GM18505 (cell line): ENCODE data around the gene CYSTM1.
A peak's percentile ranks its signal among the peaks of the same experiment; 100 is the strongest.

ENCODE experiments used
- ATAC-seq: cut with Tn5 transposase; IDR thresholded peaks from one replicate; pipeline ENCODE4 v1.9.1; 2021; ENCODE audit not compliant: unreplicated experiment
- POLR2A ChIP-seq: IDR thresholded peaks from 4 replicates; pipeline ENCODE4 v1.6.1; 2011; ENCODE audit warnings: borderline replicate concordance; ENCODE audit not compliant: insufficient read depth, insufficient read length; ENCODE audit errors: extremely low read depth

CYSTM1 gene

DNA sequence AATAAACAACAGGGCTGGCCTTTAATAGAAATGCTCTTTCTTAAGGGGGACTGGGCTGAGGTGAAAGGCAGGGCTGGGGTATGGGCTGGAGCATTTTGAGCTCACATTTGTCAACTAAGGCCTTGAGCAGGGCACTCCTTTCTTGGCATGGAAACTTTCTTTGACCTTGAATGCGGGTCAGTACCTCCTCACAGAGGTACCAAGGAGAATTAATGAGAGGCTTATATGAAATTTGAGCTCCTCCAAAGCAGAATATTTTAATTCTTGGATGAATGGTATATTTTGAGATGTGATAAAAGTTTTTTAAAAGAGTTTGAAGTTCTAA, 3.1 kb downstream of the CYSTM1 start:
- no peak for ATAC-seq
- no peak for TF ChIP-seq POLR2A

- ATAC-seq, result no peak
- TF ChIP-seq POLR2A, result no peak
These were observed 3.6 kb downstream of the CYSTM1 start for GRCh38 chr5:140178482-140179116.

DNA sequence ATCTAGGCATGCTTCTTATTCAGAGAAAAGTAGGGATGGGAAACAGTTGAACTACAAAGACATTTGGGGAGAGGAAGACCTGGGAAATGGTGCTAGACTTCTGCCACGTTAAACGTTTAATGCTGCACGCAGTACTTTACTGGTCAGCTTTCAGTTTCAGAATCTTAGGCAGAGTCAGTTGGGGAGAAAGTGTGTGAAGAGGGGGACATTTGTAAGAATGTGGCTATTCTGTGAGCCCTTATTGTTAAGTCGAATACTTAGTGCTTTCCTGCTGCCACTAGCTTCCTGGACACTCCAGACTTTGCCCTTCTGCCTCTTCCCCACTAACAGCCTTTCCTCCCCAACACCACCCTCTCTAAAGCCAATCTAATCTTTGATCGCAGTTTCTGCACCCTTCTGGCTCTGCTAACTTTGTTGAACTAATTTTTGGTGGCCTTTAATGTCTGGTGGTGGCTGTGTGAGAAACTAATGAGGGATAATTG, 6.1 kb downstream of the CYSTM1 start:
- TF ChIP-seq POLR2A, result peak; percentile 16
- no peak for ATAC-seq

- no peak for ATAC-seq
- TF ChIP-seq POLR2A, result no peak
These were observed 6.5 kb downstream of the CYSTM1 start for GRCh38 chr5:140181525-140181924.

- ATAC-seq, result no peak
- no peak for TF ChIP-seq POLR2A
These were observed 7.2 kb downstream of the CYSTM1 start for GRCh38 chr5:140182075-140182711.

DNA sequence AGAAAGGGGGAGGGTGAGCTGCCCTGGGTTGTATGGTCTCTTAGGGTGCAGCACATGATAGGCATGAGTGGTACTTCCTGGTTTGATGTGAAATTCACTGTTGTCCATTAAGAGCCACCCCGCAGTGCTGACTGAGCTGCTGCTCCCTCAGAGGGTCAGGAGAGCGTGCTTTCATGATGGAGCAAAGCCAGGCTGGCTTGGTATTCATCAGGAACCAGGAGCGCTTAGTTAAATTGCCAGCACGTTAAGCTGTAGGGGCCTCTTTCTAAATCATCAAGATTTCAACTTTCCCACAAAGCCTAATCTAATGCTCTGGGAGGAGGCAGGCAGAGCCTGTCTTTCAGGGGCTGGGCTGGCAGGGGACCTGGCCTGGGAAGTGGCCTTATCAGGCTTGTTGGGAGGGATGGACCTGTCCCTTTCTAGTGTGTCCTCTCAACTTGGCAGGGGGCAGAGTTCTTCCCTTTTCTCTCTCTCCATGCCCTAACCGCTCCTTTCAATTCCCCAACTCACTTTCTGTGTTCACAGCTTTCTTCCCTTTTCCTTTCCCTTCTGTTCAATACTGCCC, 7.9 kb downstream of the CYSTM1 start:
- no peak for ATAC-seq

DNA sequence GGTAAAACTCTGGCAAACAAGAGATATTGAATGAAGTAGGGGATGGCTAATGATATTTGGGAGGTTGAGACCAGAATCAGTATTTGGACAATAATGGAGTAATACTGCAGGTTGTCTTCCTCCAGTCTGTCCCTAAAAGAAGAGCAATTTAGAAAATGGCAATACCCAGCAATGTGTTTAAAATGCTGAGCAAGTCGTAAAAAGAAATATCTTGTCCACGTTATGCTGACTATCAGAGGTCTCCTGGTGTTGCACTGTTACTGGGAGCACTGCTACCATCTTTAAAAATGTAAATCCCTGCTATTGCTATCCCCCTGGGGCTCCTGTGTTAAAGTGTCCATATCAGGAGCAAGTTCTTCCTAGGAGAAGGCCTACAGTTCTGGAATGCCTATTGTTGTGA, 10.4 kb downstream of the CYSTM1 start:
- ATAC-seq, result no peak
- TF ChIP-seq POLR2A, result no peak

More for the DNA sequence above, 7.9 kb downstream of the CYSTM1 start:
- TF ChIP-seq POLR2A, result no peak

- no peak for ATAC-seq
- TF ChIP-seq POLR2A, result no peak
These were observed 11.3 kb downstream of the CYSTM1 start for GRCh38 chr5:140186267-140186671.

GRCh38 chr5:140189253-140189652, 14.3 kb downstream of the CYSTM1 start:
- ATAC-seq, result no peak
- no peak for TF ChIP-seq POLR2A

DNA sequence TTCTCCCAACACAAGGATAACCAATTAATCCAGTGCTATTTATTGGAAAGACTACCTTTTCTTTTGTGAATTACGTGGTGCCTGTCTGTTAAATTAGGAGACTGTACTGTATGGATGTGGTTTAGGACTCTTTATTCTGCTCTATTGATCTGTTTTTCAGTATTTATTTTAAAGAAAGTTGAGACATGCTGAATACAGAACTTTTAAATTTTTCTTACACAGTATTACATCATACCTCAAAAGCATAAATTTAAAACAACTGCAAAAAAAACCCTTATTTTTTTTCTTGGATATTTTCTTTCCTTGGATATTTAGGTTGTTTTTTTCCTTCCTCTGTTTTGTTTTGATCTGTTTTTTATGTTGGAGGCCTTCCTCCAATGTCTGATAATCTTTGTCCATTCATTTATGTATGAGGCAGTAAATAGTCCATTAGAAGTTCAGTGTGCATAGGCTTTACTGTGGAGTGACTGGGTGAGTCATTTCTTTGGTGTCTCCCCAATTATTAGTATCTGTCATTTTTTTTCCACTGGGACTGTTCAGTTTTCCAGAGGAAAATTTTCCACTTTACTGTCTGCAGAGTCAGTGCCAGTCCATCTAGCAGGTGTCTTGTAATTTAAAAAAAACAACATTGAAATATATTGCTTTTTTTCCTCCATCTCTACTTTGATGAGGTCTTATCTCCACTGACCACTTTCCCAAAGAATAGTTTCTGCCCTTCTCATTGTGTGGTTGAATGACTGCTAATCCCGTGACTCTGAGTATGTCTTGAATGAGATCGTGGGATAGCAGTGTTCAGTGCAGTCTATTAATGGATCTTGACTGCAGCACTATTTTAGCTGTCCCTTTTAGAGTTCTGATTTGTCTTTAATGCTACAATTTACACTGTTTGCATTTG, 15.2 kb downstream of the CYSTM1 start:
- ATAC-seq, result no peak

GRCh38 chr5:140190872-140191218, 15.9 kb downstream of the CYSTM1 start:
- no peak for TF ChIP-seq POLR2A
- ATAC-seq, result no peak

More for the DNA sequence above, 15.2 kb downstream of the CYSTM1 start:
- TF ChIP-seq POLR2A, result no peak

GRCh38 chr5:140192715-140193430, 17.9 kb downstream of the CYSTM1 start:
- ATAC-seq, result no peak
- no peak for TF ChIP-seq POLR2A

- no peak for ATAC-seq
- no peak for TF ChIP-seq POLR2A
These were observed 19.7 kb downstream of the CYSTM1 start for GRCh38 chr5:140194662-140195061.
